Activated CD4-positive, alpha-beta T cell treated with anti-CD3 and anti-CD28 coated beads, Interleukin-2, amount 10 ng/mL, durations not matched to agents 7 days and 5 days (primary cell): ENCODE results near the gene GLRX2. TPM values are rescaled to one million over a fixed set of nuclear protein-coding genes. Genes with fewer than 3 reads are reported as not detected.
A peak's percentile ranks its signal among the peaks of the same experiment; 100 is the strongest.
"Not testable (repeated sequence)": the region's sequence is repeated elsewhere in the genome, so short reads cannot be mapped to it uniquely, and the experiment has no call there.

Source experiments
- CTCF ChIA-PET: fragments of 350-600 bp; sonication (Branson Sonifier 250); formaldehyde crosslinking; loops from one replicate; lab custom pipeline; 2021; ENCODE audit warnings: antibody characterized with exemption; lab: Charles Lee
- POLR2A ChIA-PET: fragments of 350-600 bp; sonication (Branson Sonifier 250); formaldehyde crosslinking; loops from one replicate; lab custom pipeline; 2021; ENCODE audit warnings: antibody characterized with exemption; lab: Charles Lee
- DNase-seq: peaks from one replicate; pipeline ENCODE4 v3.0.0-alpha.2; 2020
- H3K27ac Mint-ChIP-seq: one replicate; pipeline ENCODE4 v1.8.0; 2021; ENCODE audit warnings: mild to moderate bottlenecking, moderate library complexity, mixed read lengths
- H3K27me3 Mint-ChIP-seq: one replicate; pipeline ENCODE4 v1.8.0; 2021; ENCODE audit warnings: mixed read lengths
- H3K36me3 Mint-ChIP-seq: one replicate; pipeline ENCODE4 v1.8.0; 2021; ENCODE audit warnings: low read depth, mixed read lengths
- H3K4me1 Mint-ChIP-seq: one replicate; pipeline ENCODE4 v1.8.0; 2021; ENCODE audit warnings: mixed read lengths
- H3K4me3 Mint-ChIP-seq: one replicate; pipeline ENCODE4 v1.8.0; 2021; ENCODE audit warnings: mild to moderate bottlenecking, moderate library complexity, mixed read lengths
- H3K9me3 Mint-ChIP-seq: one replicate; pipeline ENCODE4 v1.8.0; 2021; ENCODE audit warnings: mixed read lengths
- total RNA-seq, 2 experiments: library from RNA; stranded (reverse); gene quantifications; one replicate each; pipeline ENCODE4 v1.2.3, GENCODE V29; 2021

The GLRX2 gene
- total RNA-seq, 2 experiments from 2014 or later = 18.7 to 19.5 TPM

DNA sequence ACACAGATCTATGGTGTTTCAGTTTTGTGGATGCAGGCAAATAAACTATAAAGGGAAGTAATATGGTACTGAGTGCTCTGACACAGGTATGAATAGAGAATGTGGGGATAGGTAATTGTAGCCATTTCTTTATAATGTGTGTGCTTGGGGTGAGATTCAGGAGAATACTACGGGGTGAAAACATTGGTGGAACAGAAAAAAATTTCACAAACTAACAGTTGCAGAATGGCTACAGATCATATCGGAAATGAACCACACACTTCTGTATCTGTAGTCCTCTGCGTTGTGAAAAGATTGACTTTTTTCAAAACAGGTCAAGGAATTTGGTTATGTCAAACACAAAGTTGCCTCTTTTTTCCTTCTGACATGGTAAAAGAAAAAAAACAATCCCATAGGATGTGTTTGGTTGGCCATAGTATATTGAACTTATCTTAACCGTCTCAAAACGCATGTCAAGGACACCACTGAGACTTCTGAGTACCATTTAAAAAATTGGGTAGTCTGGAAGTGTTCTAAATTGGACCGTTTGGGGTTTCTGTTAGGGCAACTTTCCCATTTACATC is 15.5 kb upstream of the GLRX2 start:
- Mint-ChIP-seq H3K27ac (peak overlapping the region; percentile 98), H3K4me1 (peaks cover 48% of the 10 kb centered on the region), H3K36me3 (peaks cover 13% of the 10 kb centered on the region), H3K9me3 (no peaks in the 10 kb centered on the region), H3K4me3 (peak overlapping the region; percentile 92), H3K27me3 (peaks cover 8% of the 10 kb centered on the region)
- DNase-seq = no peak
- POLR2A ChIA-PET = no interaction called here
- CTCF ChIA-PET = interaction anchor here (1.1 to 1.2 kb wide), 3 partner anchors 10 to 14 kb away, joined by 5 to 10 read pairs (median 5); no protein-coding TSS in a partner anchor

DNA sequence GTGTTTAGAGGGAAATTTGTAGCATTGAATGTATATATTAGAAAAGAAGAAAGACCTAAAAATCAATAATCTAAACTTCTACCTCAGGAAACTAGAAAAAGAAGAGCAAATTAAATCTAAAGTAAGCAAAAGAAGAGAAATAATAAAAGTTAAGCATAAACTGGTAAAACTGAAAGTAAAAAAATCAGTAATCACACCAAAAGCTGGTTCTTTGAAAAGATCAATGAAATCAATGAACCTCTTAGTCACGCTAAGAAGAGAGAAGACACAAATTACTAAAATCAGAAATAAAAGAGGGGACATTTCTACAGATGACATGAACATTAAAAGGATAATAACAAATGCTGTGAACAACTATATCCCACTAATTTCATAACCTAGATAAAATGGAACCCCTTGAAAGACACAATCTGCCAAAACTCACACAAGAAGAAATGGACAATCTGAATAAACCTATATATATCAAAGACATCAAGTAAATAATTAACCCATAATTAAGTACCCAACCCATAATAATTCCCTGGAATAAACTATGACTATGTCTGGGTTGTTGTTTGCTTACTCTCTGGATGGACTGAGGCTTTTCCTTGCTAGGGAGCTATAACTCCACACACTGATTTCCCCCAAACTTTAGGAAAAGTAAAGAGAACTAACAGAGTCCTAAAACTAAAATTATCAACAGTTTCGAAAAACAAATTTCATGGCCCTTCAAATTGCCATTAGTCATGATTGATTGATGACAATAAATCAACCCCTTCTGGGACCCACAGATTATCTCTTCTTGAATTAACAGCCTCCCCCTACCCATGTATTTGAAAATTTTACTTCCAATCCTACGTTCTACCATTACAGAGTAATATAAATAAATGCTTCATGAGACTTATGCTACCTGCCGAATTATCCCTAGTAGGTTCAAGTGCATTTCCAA is 13.9 kb upstream of the GLRX2 start:
- DNase-seq = no peak
- POLR2A ChIA-PET = no interaction called here
- Mint-ChIP-seq H3K36me3 (peaks cover 6% of the 10 kb centered on the region), H3K27me3 (peaks cover 8% of the 10 kb centered on the region), H3K27ac (no peak overlapping the region), H3K4me3 (no peak overlapping the region), H3K9me3 (no peaks in the 10 kb centered on the region), H3K4me1 (peaks cover 36% of the 10 kb centered on the region)
- CTCF ChIA-PET = no interaction called here

DNA sequence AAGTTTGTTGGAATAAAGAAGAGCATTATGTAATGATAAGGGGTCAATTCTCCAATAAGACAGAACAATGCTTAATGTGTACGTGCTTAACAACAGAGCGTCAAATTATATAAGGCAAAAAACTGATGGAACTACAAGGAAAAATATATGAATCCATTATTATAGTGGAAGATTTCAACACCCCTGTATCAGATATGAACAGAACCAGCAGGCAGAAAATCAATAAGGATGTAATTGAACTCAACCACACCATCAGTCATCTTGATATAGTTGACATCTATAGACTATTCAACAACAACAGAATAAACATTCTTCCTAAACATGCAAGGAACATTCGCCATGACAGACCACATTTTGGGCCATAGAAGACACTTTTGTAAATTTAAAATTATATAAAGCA is 13.0 kb upstream of the GLRX2 start:
- Mint-ChIP-seq H3K4me3 (no peak overlapping the region), H3K27me3 (peaks cover 8% of the 10 kb centered on the region), H3K36me3 (peaks cover 2% of the 10 kb centered on the region), H3K27ac (no peak overlapping the region), H3K9me3 (no peaks in the 10 kb centered on the region), H3K4me1 (peaks cover 27% of the 10 kb centered on the region)
- DNase-seq = no peak
- CTCF ChIA-PET = interaction anchor here (1.2 kb wide), 1 partner anchor 10 kb away, joined by 3 read pairs; no protein-coding TSS in a partner anchor
- POLR2A ChIA-PET = no interaction called here

DNA sequence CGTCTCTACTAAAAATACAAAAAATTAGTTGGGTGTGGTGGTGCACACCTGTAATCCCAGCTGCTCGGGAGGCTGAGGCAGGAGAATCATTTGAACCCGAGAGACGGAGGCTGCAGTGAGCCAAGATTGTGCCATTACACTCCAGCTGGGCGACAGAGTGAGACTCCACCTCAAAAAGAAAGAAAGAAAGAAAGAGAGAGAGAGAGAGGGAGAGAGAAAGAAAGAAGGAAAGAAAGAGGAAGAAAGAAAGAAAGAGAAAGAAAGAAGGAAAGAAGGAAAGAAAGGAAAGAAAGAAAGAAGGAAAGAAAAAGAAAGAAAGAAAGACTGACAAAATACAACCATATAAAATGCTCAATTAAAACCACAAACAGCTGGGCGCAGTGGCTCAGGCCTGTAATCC is 12.0 kb upstream of the GLRX2 start:
- H3K27me3 Mint-ChIP-seq, H3K9me3 Mint-ChIP-seq, H3K27ac Mint-ChIP-seq, DNase-seq, H3K4me3 Mint-ChIP-seq, POLR2A ChIA-PET, H3K36me3 Mint-ChIP-seq: not testable (repeated sequence)
- H3K4me1 Mint-ChIP-seq = peaks cover 20% of the 10 kb centered on the region
- CTCF ChIA-PET = interaction anchor here (1.2 kb wide), 1 partner anchor 9 kb away, joined by 3 read pairs; no protein-coding TSS in a partner anchor

DNA sequence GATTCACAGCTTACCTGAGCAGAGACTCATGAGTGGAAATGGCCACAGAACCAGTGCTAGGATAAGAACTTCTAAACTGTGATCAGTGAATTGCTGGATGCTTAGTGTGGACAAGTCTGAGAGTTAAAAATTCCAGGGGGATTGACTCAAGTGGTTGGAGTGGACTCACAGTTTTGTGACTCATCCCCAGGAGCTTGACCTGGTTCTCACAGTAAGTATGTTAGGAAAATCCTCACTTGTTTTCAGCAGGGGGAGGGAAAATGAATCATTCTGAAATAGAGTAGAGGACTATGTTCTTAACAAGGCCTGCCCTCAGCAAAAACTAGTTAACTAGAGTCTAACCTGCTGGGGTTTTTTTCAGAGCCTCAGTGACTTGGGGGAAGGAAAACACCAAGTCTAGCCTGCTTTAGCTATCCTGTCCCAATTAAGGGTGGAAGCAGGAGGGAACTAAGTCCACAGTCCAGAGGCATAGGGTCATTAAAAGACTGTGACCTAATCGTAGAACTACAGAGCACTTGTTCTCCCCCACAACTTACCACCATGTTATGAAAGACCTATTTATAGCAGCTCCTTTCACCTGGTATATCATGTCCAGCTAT is 10.5 kb upstream of the GLRX2 start:
- H3K9me3 Mint-ChIP-seq = no peaks in the 10 kb centered on the region
- ChIA-PET POLR2A (no interaction called here), CTCF (interaction anchor here (0.6 kb wide), 2 partner anchors 41 to 590 kb away, joined by 3 read pairs; no protein-coding TSS in a partner anchor)
- peaks cover 8% of the 10 kb centered on the region for H3K27me3 Mint-ChIP-seq
- no peak overlapping the region for H3K4me3 Mint-ChIP-seq
- DNase-seq = no peak
- H3K36me3 Mint-ChIP-seq = no peaks in the 10 kb centered on the region
- no peak overlapping the region for H3K27ac Mint-ChIP-seq
- peaks cover 12% of the 10 kb centered on the region for H3K4me1 Mint-ChIP-seq

DNA sequence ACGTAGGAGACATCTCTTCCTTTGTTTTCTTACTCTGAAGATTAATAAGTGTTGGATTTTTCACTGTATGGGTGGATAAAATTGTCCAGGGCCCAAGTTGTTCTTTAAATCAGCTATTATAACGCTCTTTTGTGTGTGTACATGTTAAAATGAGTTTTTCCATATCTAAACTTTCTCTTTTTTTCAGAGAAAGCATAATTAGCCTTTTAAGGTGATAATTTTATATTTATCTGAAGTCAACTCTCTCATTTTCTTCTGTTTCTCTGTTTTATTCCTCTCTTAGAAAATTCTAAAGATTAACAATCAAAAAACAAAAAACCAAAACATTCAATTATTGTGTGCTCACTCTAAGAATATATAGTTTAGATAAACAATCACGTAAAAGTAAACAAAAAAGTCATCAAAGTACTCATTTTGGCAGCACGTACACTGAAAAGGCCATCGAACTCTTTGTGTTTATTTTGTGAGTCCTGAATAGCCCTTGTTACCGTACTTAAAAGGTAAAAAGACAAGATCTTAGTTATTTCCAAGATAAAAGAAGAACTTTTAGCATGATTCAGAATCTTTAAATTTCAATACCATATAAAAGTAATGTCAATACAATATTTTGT is 9.4 kb upstream of the GLRX2 start:
- DNase-seq = no peak
- CTCF ChIA-PET = no interaction called here
- Mint-ChIP-seq H3K4me1 (peaks cover 9% of the 10 kb centered on the region), H3K4me3 (no peak overlapping the region), H3K27ac (no peak overlapping the region), H3K36me3 (no peaks in the 10 kb centered on the region), H3K27me3 (peaks cover 5% of the 10 kb centered on the region), H3K9me3 (no peaks in the 10 kb centered on the region)
- POLR2A ChIA-PET = no interaction called here

DNA sequence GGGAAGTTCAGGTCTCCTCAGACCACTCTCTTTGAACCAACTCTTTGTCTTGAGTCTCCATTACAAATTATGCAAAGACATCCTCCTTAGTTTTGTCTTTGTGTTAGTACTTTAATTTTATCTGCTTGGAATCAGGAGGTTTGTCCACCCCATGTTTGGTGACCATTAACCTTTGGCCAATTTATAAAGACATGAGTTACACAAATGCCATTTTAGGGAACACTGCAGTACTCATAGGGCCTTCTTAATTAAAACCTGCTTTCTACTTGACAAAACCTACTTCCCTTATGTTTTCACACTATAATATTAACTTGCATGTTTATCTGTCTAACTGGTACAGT is 8.7 kb upstream of the GLRX2 start:
- peaks cover 8% of the 10 kb centered on the region for H3K4me1 Mint-ChIP-seq
- no peak overlapping the region for H3K4me3 Mint-ChIP-seq
- H3K9me3 Mint-ChIP-seq = no peaks in the 10 kb centered on the region
- DNase-seq = no peak
- ChIA-PET CTCF (interaction anchor here (0.9 to 1.1 kb wide), 2 partner anchors 9 to 12 kb away, joined by 3 to 5 read pairs; no protein-coding TSS in a partner anchor), POLR2A (no interaction called here)
- peaks cover 3% of the 10 kb centered on the region for H3K27me3 Mint-ChIP-seq
- H3K27ac Mint-ChIP-seq = no peak overlapping the region
- H3K36me3 Mint-ChIP-seq = no peaks in the 10 kb centered on the region

DNA sequence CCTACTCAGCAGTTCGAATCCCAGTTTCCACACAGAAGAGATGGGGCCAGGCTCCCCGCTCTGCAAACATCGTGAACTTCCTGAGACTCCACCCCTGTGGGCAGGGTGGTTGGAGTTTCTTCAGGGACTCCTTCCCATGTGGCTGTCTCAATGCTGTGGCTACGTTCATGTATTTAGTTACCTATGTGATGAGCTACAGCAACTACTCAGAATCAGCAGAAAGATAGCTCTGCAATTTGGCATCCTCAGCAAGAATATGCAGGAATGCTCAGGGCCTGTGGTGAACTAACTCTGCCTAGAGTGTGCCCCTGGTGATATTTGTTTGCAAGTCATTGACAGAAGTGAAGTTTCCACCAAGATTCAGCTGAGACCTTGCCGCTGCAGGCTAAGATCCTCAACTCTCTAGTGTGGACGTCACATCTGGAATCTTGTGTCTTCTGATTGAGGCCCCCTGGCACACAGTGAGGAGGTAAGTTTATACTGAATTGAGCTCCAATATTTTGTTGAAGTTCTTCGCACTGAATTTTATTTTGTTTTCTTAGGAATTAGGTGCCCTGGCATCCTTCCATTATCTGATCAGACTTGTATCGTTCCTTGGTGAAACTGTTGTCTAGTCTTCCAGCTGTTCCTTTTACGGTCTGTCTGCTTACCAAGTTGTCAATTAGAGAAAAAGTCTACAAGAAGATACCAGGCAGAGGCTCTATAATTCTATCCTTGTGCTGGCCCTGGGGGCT is 8.2 kb upstream of the GLRX2 start:
- peaks cover 2% of the 10 kb centered on the region for H3K4me1 Mint-ChIP-seq
- no peak for DNase-seq
- no peaks in the 10 kb centered on the region for H3K9me3 Mint-ChIP-seq
- H3K27me3 Mint-ChIP-seq = peaks cover 3% of the 10 kb centered on the region
- H3K4me3 Mint-ChIP-seq = no peak overlapping the region
- ChIA-PET POLR2A (no interaction called here), CTCF (interaction anchor here (0.9 to 1.2 kb wide), 4 partner anchors 10 to 54 kb away, joined by 3 to 5 read pairs (median 3); partner anchors contain the start of genes RO60 and UCHL5)
- H3K27ac Mint-ChIP-seq = no peak overlapping the region
- H3K36me3 Mint-ChIP-seq = no peaks in the 10 kb centered on the region

DNA sequence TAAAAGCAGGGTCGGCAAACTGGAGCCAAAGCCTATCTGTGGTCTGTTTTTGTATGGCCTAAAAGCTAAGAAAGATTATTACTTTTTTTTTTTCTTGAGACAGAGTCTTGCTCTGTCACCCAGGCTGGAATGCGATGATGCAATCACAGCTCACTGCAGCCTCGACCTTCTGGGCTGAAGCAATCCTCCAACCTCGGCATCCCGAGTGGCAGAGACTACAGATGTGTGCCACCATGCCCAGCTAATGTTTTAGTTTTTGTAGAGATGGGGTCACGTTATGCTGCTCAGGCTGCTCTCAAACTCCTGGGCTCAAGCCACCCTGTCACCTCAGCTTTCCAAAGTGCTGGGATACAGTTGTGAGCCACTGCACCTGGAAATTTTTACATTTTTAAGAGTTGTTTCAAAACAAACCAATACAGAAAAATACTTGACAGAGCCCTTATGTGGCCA is 6.5 kb upstream of the GLRX2 start:
- Mint-ChIP-seq H3K9me3 (no peaks in the 10 kb centered on the region), H3K27ac (no peak overlapping the region), H3K36me3 (no peaks in the 10 kb centered on the region), H3K27me3 (peaks cover 3% of the 10 kb centered on the region), H3K4me1 (no peaks in the 10 kb centered on the region), H3K4me3 (no peak overlapping the region)
- POLR2A ChIA-PET = no interaction called here
- DNase-seq = no peak
- CTCF ChIA-PET = interaction anchor here (2.0 kb wide), 1 partner anchor 10 kb away, joined by 10 read pairs; the partner anchor contains the start of gene CDC73

DNA sequence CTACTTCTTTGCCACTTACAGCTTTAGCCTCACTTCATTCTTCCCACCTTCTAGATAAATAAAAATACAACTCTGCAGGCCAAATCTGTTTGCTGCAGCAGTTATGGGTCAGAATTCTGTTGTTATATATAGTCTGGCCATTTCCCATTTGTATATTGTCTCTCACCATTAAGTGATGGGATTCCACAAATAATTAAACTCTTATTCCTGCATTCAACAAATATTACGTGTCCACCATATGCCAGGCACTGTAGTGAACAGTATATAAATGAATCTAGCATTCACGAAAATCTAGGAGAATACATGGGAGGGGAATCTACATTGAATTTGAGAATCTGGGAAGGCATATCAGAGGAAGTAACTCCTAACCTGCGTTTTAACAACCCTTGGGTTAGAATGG is 5.7 kb upstream of the GLRX2 start:
- Mint-ChIP-seq H3K27me3 (peaks cover 2% of the 10 kb centered on the region), H3K4me1 (peaks cover 2% of the 10 kb centered on the region), H3K27ac (no peak overlapping the region), H3K36me3 (no peaks in the 10 kb centered on the region), H3K4me3 (no peak overlapping the region), H3K9me3 (no peaks in the 10 kb centered on the region)
- ChIA-PET POLR2A (no interaction called here), CTCF (interaction anchor here (2.0 kb wide), 1 partner anchor 10 kb away, joined by 10 read pairs; the partner anchor contains the start of gene CDC73)
- no peak for DNase-seq

DNA sequence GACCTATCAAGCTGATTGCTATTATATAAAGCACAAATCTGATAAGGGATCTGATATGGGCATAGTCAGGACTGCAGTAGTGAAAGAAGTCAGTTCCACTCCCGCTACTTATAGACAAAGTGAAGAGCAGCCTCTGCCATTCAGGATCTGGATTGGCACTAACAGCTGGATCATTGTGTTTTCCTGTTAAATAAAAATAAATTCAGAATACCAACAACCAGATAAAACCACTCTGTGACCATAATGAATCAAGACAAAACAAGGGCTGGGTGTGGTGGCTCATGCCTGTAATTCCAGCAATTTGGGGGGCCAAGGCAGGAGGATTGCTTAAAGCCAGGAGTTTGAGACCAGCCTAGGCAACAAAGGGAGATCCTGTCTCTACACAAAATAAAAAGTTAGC is 5.0 kb upstream of the GLRX2 start:
- Mint-ChIP-seq H3K4me1 (peaks cover 6% of the 10 kb centered on the region), H3K4me3 (no peak overlapping the region), H3K36me3 (no peaks in the 10 kb centered on the region), H3K27ac (no peak overlapping the region), H3K27me3 (peaks cover 2% of the 10 kb centered on the region), H3K9me3 (no peaks in the 10 kb centered on the region)
- DNase-seq = no peak
- POLR2A ChIA-PET = no interaction called here
- CTCF ChIA-PET = interaction anchor here (1.2 to 2.0 kb wide), 2 partner anchors 11 to 190 kb away, joined by 3 to 10 read pairs; partner anchors contain the start of gene CDC73

DNA sequence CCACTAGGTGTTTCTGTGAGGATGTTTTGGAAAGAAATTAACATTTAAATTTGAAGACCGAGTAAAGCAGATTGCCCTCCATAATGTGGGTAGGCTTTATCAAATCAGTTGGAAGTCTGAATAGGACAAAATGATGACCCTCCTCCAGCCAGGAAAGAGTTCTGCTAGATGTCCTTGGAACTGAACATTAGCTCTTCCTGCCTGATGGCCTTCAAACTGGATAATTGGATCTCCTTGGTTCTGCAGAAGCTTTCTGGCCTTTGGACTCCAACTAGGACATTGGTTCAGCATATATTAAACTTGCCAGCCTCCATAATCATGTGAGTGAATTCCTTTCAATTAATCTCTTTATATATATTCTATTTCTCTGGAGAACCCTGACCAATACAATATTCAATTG is 4.4 kb upstream of the GLRX2 start:
- CTCF ChIA-PET = interaction anchor here (0.6 to 1.4 kb wide), 3 partner anchors 12 to 1017 kb away, joined by 3 to 5 read pairs (median 3); no protein-coding TSS in a partner anchor
- peaks cover 6% of the 10 kb centered on the region for H3K4me1 Mint-ChIP-seq
- H3K36me3 Mint-ChIP-seq = no peaks in the 10 kb centered on the region
- DNase-seq = no peak
- H3K9me3 Mint-ChIP-seq = no peaks in the 10 kb centered on the region
- peaks cover 2% of the 10 kb centered on the region for H3K27me3 Mint-ChIP-seq
- H3K4me3 Mint-ChIP-seq = no peak overlapping the region
- no peak overlapping the region for H3K27ac Mint-ChIP-seq
- POLR2A ChIA-PET = no interaction called here
